ENCODE data around the gene SNTG2. TPM values are rescaled to one million over a fixed set of nuclear protein-coding genes. Genes with fewer than 3 reads are reported as not detected.
A peak's percentile ranks its signal among the peaks of the same experiment; 100 is the strongest.

Gene SNTG2
- total and polyA plus RNA-seq, 4 donors, result 4.5 to 7.0 TPM; not detected in 2

DNA sequence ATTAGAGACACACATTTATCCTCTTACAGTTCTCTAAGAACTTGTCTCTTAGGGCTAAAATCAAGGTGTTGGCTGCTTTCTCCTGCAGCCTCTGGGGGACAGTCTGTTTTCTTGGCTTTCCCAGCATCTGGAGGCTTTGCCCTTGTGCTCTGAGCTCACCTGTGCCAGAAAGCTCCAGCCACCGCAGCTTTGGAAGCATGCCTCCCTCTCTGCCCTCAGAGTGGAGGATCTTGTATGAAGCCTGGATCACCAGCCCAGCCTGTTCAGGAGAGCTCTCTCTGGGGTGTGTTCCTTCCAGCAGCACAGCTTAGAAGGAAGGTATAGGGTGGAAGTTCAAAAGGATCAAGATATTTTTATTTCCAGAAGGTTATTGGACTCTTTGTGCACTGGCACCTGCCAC, 409.5 kb downstream of the SNTG2 start:
- Histone ChIP-seq H3K27me3 (ENCODE audit: control insufficient read depth in 1 of 2, insufficient read depth in 2 of 2, low read length in 1 of 2) (peaks cover 0 to 1% of the 10 kb centered on the region in 2 donors), H3K27ac (ENCODE audit: low read depth in 1 of 2, low read length in 2 of 2) (no peak overlapping the region), H3K4me1 (ENCODE audit: control insufficient read depth in 1 of 2, insufficient read depth in 2 of 2, low read length in 2 of 2) (no peaks in the 10 kb centered on the region), H3K4me3 (ENCODE audit: low read length in 2 of 2) (no peak overlapping the region), H3K9me3 (ENCODE audit: control insufficient read depth, low read length) (peaks cover 4% of the 10 kb centered on the region), H3K36me3 (ENCODE audit: control insufficient read depth in 1 of 2, insufficient read depth in 2 of 2, low read length in 1 of 2) (no peaks in the 10 kb centered on the region)
- ATAC-seq (ENCODE audit: low FRiP score), result no peak
- WGBS, 2 donors, result 72 to 82% methylated on average over 1 of the region's 1 CpG
- intact Hi-C loops (cut with DNase I), result no loop called here
- DNase-seq, result no peak

DNA sequence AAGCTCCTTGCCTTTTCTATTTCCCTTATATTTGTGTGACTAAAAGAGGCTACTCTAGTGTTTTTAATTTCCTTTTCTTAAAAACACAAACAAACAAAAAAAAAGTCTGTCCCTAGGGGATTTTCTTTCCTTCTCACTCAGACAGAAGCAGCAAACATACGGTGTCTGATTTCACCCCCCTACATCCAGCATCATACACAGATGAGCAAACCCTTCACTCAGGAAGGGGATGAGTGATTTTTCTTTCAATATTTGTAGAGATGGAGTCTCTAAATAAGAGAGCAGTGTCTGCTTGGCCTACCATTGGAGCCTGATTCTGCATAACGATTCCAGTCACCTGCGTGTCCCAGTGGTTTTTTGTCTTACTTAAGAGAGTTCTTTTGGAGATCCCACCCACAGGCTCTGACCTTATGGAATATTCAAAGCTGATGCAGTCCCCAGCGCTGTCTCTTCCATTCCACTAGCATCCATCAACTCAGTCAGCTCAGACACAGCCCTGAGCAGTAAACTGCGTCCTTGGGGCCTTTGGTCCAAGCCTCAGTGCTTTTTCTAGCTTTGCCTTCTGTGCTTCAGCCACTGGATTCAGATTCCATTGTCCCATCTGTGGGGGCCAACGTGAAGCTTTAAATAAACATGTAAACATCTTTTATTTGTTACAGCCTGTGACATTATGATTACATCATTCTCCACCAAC, 410.1 kb downstream of the SNTG2 start:
- H3K9me3 ChIP-seq (ENCODE audit: control insufficient read depth, low read length), result peaks cover 3% of the 10 kb centered on the region
- 56 to 57% methylated on average over 6 of the region's 6 CpGs for WGBS, 2 donors
- no peaks in the 10 kb centered on the region for H3K4me1 ChIP-seq (ENCODE audit: control insufficient read depth in 1 of 2, insufficient read depth in 2 of 2, low read length in 2 of 2)
- no peak for ATAC-seq (ENCODE audit: low FRiP score)
- DNase-seq, result no peak
- peaks cover 0 to 1% of the 10 kb centered on the region in 2 donors for H3K27me3 ChIP-seq (ENCODE audit: control insufficient read depth in 1 of 2, insufficient read depth in 2 of 2, low read length in 1 of 2)
- no peak overlapping the region for H3K4me3 ChIP-seq (ENCODE audit: low read length in 2 of 2)
- intact Hi-C loops (cut with DNase I), result no loop called here
- no peaks in the 10 kb centered on the region for H3K36me3 ChIP-seq (ENCODE audit: control insufficient read depth in 1 of 2, insufficient read depth in 2 of 2, low read length in 1 of 2)
- no peak overlapping the region for H3K27ac ChIP-seq (ENCODE audit: low read depth in 1 of 2, low read length in 2 of 2)

GRCh38 chr2:1363367-1363766, 412.7 kb downstream of the SNTG2 start:
- H3K4me3 ChIP-seq (ENCODE audit: low read length in 2 of 2), result no peak overlapping the region
- H3K36me3 ChIP-seq (ENCODE audit: control insufficient read depth in 1 of 2, insufficient read depth in 2 of 2, low read length in 1 of 2), result no peaks in the 10 kb centered on the region
- H3K27ac ChIP-seq (ENCODE audit: low read depth in 1 of 2, low read length in 2 of 2), result no peak overlapping the region

DNA sequence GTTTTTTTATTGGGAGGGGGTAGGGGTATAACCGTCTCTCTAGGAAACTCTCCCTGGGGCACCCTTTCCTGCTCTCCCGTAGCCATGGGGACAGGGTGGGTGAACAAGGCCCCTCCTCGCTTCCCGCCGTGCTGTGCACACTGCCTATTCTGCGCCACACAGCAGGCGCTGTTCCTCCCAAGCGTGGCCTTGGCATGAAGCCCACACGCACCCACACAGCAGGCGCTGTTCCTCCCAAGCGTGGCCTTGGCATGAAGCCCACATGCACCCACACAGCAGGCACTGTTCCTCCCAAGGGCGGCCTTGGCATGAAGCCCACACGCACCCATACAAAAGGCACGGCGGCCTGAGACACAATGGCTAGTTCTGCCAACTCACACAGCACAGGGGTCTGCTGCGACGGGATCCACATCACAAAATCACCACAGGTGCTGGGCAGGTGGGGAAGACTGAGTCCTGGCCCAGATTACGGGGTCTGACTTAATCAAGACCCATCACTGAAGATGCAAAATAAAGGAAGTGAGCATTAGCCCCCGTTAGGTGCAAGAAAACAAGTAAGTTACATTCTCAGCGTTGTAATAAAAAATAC, 416.0 kb downstream of the SNTG2 start:
- Histone ChIP-seq H3K4me1 (ENCODE audit: control insufficient read depth in 1 of 2, insufficient read depth in 2 of 2, low read length in 2 of 2) (no peaks in the 10 kb centered on the region), H3K4me3 (ENCODE audit: low read length in 2 of 2) (no peak overlapping the region), H3K36me3 (ENCODE audit: control insufficient read depth in 1 of 2, insufficient read depth in 2 of 2, low read length in 1 of 2) (no peaks in the 10 kb centered on the region), H3K9me3 (ENCODE audit: control insufficient read depth, low read length) (peaks cover 3% of the 10 kb centered on the region), H3K27ac (ENCODE audit: low read depth in 1 of 2, low read length in 2 of 2) (no peak overlapping the region), H3K27me3 (ENCODE audit: control insufficient read depth in 1 of 2, insufficient read depth in 2 of 2, low read length in 1 of 2) (no peaks in the 10 kb centered on the region)
- ATAC-seq (ENCODE audit: low FRiP score) (peak; percentile 41), DNase-seq (peak in 1 of 2 donors; percentile 78)
- intact Hi-C loops (cut with DNase I), result no loop called here
- WGBS, 2 donors, result 58 to 63% methylated on average over 20 of the region's 20 CpGs

More at GRCh38 chr2:1363367-1363766, 412.7 kb downstream of the SNTG2 start:
- intact Hi-C loops (cut with DNase I), result no loop called here
- no peak for ATAC-seq (ENCODE audit: low FRiP score)
- WGBS, 2 donors, result 94 to 98% methylated on average over 2 of the region's 2 CpGs
- H3K9me3 ChIP-seq (ENCODE audit: control insufficient read depth, low read length), result peaks cover 3% of the 10 kb centered on the region
- DNase-seq, result no peak
- H3K4me1 ChIP-seq (ENCODE audit: control insufficient read depth in 1 of 2, insufficient read depth in 2 of 2, low read length in 2 of 2), result no peaks in the 10 kb centered on the region
- peaks cover 0 to 1% of the 10 kb centered on the region in 2 donors for H3K27me3 ChIP-seq (ENCODE audit: control insufficient read depth in 1 of 2, insufficient read depth in 2 of 2, low read length in 1 of 2)

- DNase-seq (no peak), ATAC-seq (ENCODE audit: low FRiP score) (no peak)
- no peaks in the 10 kb centered on the region for H3K4me1 ChIP-seq (ENCODE audit: control insufficient read depth in 1 of 2, insufficient read depth in 2 of 2, low read length in 2 of 2)
- WGBS, 2 donors, result 59 to 68% methylated on average over 9 of the region's 9 CpGs
- peaks cover 1% of the 10 kb centered on the region for H3K9me3 ChIP-seq (ENCODE audit: control insufficient read depth, low read length)
- no peak overlapping the region for H3K27ac ChIP-seq (ENCODE audit: low read depth in 1 of 2, low read length in 2 of 2)
- intact Hi-C loops (cut with DNase I), result no loop called here
- no peak overlapping the region for H3K4me3 ChIP-seq (ENCODE audit: low read length in 2 of 2)
- H3K36me3 ChIP-seq (ENCODE audit: control insufficient read depth in 1 of 2, insufficient read depth in 2 of 2, low read length in 1 of 2), result no peaks in the 10 kb centered on the region
- no peaks in the 10 kb centered on the region for H3K27me3 ChIP-seq (ENCODE audit: control insufficient read depth in 1 of 2, insufficient read depth in 2 of 2, low read length in 1 of 2)
Observed at GRCh38 chr2:1367601-1368000, 417.0 kb downstream of the SNTG2 start.

- Histone ChIP-seq H3K27me3 (ENCODE audit: control insufficient read depth in 1 of 2, insufficient read depth in 2 of 2, low read length in 1 of 2) (no peaks in the 10 kb centered on the region), H3K27ac (ENCODE audit: low read depth in 1 of 2, low read length in 2 of 2) (no peak overlapping the region), H3K9me3 (ENCODE audit: control insufficient read depth, low read length) (no peaks in the 10 kb centered on the region), H3K4me1 (ENCODE audit: control insufficient read depth in 1 of 2, insufficient read depth in 2 of 2, low read length in 2 of 2) (no peaks in the 10 kb centered on the region), H3K4me3 (ENCODE audit: low read length in 2 of 2) (no peak overlapping the region), H3K36me3 (ENCODE audit: control insufficient read depth in 1 of 2, insufficient read depth in 2 of 2, low read length in 1 of 2) (no peaks in the 10 kb centered on the region)
- WGBS, 2 donors, result 87% methylated on average over 10 of the region's 10 CpGs
- ATAC-seq (ENCODE audit: low FRiP score) (no peak), DNase-seq (no peak)
- intact Hi-C loops (cut with DNase I), result no loop called here
Observed at GRCh38 chr2:1369905-1370304, 419.3 kb downstream of the SNTG2 start.

- intact Hi-C loops (cut with DNase I), result no loop called here
- H3K4me1 ChIP-seq (ENCODE audit: control insufficient read depth in 1 of 2, insufficient read depth in 2 of 2, low read length in 2 of 2), result no peaks in the 10 kb centered on the region
- H3K9me3 ChIP-seq (ENCODE audit: control insufficient read depth, low read length), result no peaks in the 10 kb centered on the region
- no peak for ATAC-seq (ENCODE audit: low FRiP score)
- H3K27me3 ChIP-seq (ENCODE audit: control insufficient read depth in 1 of 2, insufficient read depth in 2 of 2, low read length in 1 of 2), result no peaks in the 10 kb centered on the region
- WGBS, 2 donors, result 50 to 54% methylated on average over 4 of the region's 4 CpGs
- H3K27ac ChIP-seq (ENCODE audit: low read depth in 1 of 2, low read length in 2 of 2), result no peak overlapping the region
- no peak overlapping the region for H3K4me3 ChIP-seq (ENCODE audit: low read length in 2 of 2)
- no peaks in the 10 kb centered on the region for H3K36me3 ChIP-seq (ENCODE audit: control insufficient read depth in 1 of 2, insufficient read depth in 2 of 2, low read length in 1 of 2)
- no peak for DNase-seq
Observed at GRCh38 chr2:1370461-1370860, 419.8 kb downstream of the SNTG2 start.

- Histone ChIP-seq H3K36me3 (ENCODE audit: control insufficient read depth in 1 of 2, insufficient read depth in 2 of 2, low read length in 1 of 2) (no peaks in the 10 kb centered on the region), H3K9me3 (ENCODE audit: control insufficient read depth, low read length) (no peaks in the 10 kb centered on the region), H3K4me1 (ENCODE audit: control insufficient read depth in 1 of 2, insufficient read depth in 2 of 2, low read length in 2 of 2) (no peaks in the 10 kb centered on the region), H3K4me3 (ENCODE audit: low read length in 2 of 2) (no peak overlapping the region), H3K27ac (ENCODE audit: low read depth in 1 of 2, low read length in 2 of 2) (no peak overlapping the region), H3K27me3 (ENCODE audit: control insufficient read depth in 1 of 2, insufficient read depth in 2 of 2, low read length in 1 of 2) (no peaks in the 10 kb centered on the region)
- WGBS, 2 donors, result 75 to 77% methylated on average over 11 of the region's 11 CpGs
- ATAC-seq (ENCODE audit: low FRiP score) (no peak), DNase-seq (no peak)
- intact Hi-C loops (cut with DNase I), result no loop called here
Observed at GRCh38 chr2:1371082-1371481, 420.4 kb downstream of the SNTG2 start.

DNA sequence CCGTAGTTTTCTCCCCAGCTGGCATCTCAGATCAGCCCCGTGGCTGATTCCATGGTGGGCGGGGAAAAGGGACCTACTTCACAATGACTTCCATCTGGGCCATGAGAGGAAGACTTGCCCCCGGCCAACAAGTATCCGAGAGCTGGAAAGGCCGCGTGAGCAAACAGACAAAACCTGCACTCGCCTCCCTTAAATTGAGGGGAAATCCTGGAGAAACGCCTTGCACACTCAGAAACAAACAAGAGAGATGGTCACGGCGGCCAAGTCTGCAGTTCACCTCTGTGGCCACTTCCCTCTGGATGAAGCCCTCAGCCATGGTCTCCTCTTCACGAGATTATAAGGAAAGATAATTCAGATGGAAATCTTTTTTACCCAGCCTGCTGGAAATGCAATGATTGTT, 423.2 kb downstream of the SNTG2 start:
- peaks cover 0 to 2% of the 10 kb centered on the region in 2 donors for H3K27me3 ChIP-seq (ENCODE audit: control insufficient read depth in 1 of 2, insufficient read depth in 2 of 2, low read length in 1 of 2)
- DNase-seq (no peak), ATAC-seq (ENCODE audit: low FRiP score) (no peak)
- intact Hi-C loops (cut with DNase I), result no loop called here
- H3K27ac ChIP-seq (ENCODE audit: low read depth in 1 of 2, low read length in 2 of 2), result no peak overlapping the region
- no peak overlapping the region for H3K4me3 ChIP-seq (ENCODE audit: low read length in 2 of 2)
- H3K36me3 ChIP-seq (ENCODE audit: control insufficient read depth in 1 of 2, insufficient read depth in 2 of 2, low read length in 1 of 2), result no peaks in the 10 kb centered on the region
- no peaks in the 10 kb centered on the region for H3K4me1 ChIP-seq (ENCODE audit: control insufficient read depth in 1 of 2, insufficient read depth in 2 of 2, low read length in 2 of 2)
- no peaks in the 10 kb centered on the region for H3K9me3 ChIP-seq (ENCODE audit: control insufficient read depth, low read length)
- WGBS, 2 donors, result 83 to 85% methylated on average over 12 of the region's 12 CpGs
